CD4-positive, alpha-beta T cell treated with Interleukin-15 for 4 hours (primary cell): Measurements from ENCODE around the gene OSBPL10.
"Not testable (repeated sequence)": the region's sequence is repeated elsewhere in the genome, so short reads cannot be mapped to it uniquely, and the experiment has no call there.

Experiments
- DNase-seq: peaks from one replicate; pipeline ENCODE4 v3.0.0-alpha.2; 2020; ENCODE audit warnings: low spot score

The OSBPL10 gene

GRCh38 chr3:31981206-31982181 is at the start of gene OSBPL10, which contains the start of gene ZNF860:
OSBPL10 (minus strand) TSS chr3:31981262; CDS start chr3:31981179, 83 bp downstream.
ZNF860 (plus strand) TSS chr3:31981750; CDS start chr3:31989080, 7,330 bp downstream.
- peak; percentile 10 for DNase-seq

- DNase-seq, result no peak
Observed at GRCh38 chr3:32026593-32026992, 45.5 kb upstream of the OSBPL10 start.

- no peak for DNase-seq
Observed at GRCh38 chr3:32022947-32023346, 41.9 kb upstream of the OSBPL10 start.

- no peak for DNase-seq
Observed at GRCh38 chr3:32021748-32022147, 40.7 kb upstream of the OSBPL10 start.

- no peak for DNase-seq
Observed at GRCh38 chr3:32021155-32021554, 40.1 kb upstream of the OSBPL10 start.

- peak; percentile 26 for DNase-seq
Observed at GRCh38 chr3:32018757-32019564, 37.9 kb upstream of the OSBPL10 start.

GRCh38 chr3:32017286-32017685 is 36.2 kb upstream of the OSBPL10 start:
- DNase-seq, result no peak

- not testable (repeated sequence) for DNase-seq
Observed at GRCh38 chr3:32015638-32016037, 34.6 kb upstream of the OSBPL10 start.

- DNase-seq, result not testable (repeated sequence)
Observed at GRCh38 chr3:32010699-32011098, 29.6 kb upstream of the OSBPL10 start.

- DNase-seq, result no peak
Observed at GRCh38 chr3:32009957-32010356, 28.9 kb upstream of the OSBPL10 start.

GRCh38 chr3:32009101-32009500 is 28.0 kb upstream of the OSBPL10 start:
- no peak for DNase-seq

GRCh38 chr3:32004113-32004765 is 23.2 kb upstream of the OSBPL10 start:
- no peak for DNase-seq

- DNase-seq, result no peak
Observed at GRCh38 chr3:32003380-32003779, 22.3 kb upstream of the OSBPL10 start.

GRCh38 chr3:32002561-32003368 is 21.7 kb upstream of the OSBPL10 start:
- no peak for DNase-seq

GRCh38 chr3:32000877-32001276 is 19.8 kb upstream of the OSBPL10 start:
- DNase-seq, result no peak

- DNase-seq, result no peak
Observed at GRCh38 chr3:31999907-32000439, 18.9 kb upstream of the OSBPL10 start.

- DNase-seq, result no peak
Observed at GRCh38 chr3:31997500-31997899, 16.4 kb upstream of the OSBPL10 start.

- DNase-seq, result no peak
Observed at GRCh38 chr3:31996195-31996594, 15.1 kb upstream of the OSBPL10 start.

GRCh38 chr3:31995026-31995425 is 14.0 kb upstream of the OSBPL10 start:
- not testable (repeated sequence) for DNase-seq

GRCh38 chr3:31993843-31994242 is 12.8 kb upstream of the OSBPL10 start:
- DNase-seq, result no peak

- not testable (repeated sequence) for DNase-seq
Observed at GRCh38 chr3:31992995-31993394, 11.9 kb upstream of the OSBPL10 start.
